DND-41 (cell line): ENCODE results near the gene CLIC5.

Experiments used
- ATAC-seq: fragments of 200-7000 bp; cut with Tn5 transposase; 3 replicates; pipeline ENCODE4 v1.9.1; 2021; ENCODE audit warnings: low read depth; ENCODE audit not compliant: insufficient read depth
- DNase-seq: peaks from one replicate; pipeline ENCODE4 v3.0.0-alpha.2; 2020
- H2AFZ ChIP-seq: 2 replicates; pipeline ENCODE4 v1.6.0; 2012; ENCODE audit warnings: low read depth, low read length
- H3K27ac ChIP-seq: 2 replicates; pipeline ENCODE4 v1.5.1; 2012; ENCODE audit warnings: low read length, inconsistent platforms
- H3K27me3 ChIP-seq: fragments of 200-600 bp; sonication (generic); 2 replicates; pipeline ENCODE4 v1.6.0; 2012; ENCODE audit warnings: low read length, mild to moderate bottlenecking, inconsistent platforms; ENCODE audit not compliant: insufficient read depth, poor library complexity
- H3K36me3 ChIP-seq: 2 replicates; pipeline ENCODE4 v1.5.1; 2012; ENCODE audit warnings: low read length, inconsistent platforms; ENCODE audit not compliant: insufficient read depth
- H3K4me1 ChIP-seq: 2 replicates; pipeline ENCODE4 v1.5.1; 2012; ENCODE audit warnings: mild to moderate bottlenecking, low read length; ENCODE audit not compliant: insufficient read depth
- H3K4me2 ChIP-seq: 2 replicates; pipeline ENCODE4 v1.6.0; 2012; ENCODE audit warnings: mild to moderate bottlenecking, moderate library complexity, low read length, inconsistent platforms; ENCODE audit not compliant: insufficient read depth
- H3K4me3 ChIP-seq, 2 experiments: fragments of 200-600 bp in 1 of 2; shearing (Covaris generic) in 1 of 2; 2 replicates each; pipeline ENCODE4 v1.5.1; 2012 to 2016; ENCODE audit warnings: inconsistent platforms in 2 of 2, low read length in 2 of 2, mild to moderate bottlenecking in 2 of 2, low read depth in 1 of 2, moderate library complexity in 1 of 2
- H3K79me2 ChIP-seq: 2 replicates; pipeline ENCODE4 v1.6.0; 2012; ENCODE audit warnings: low read length, inconsistent platforms; ENCODE audit not compliant: insufficient read depth
- H3K9ac ChIP-seq: 2 replicates; pipeline ENCODE4 v1.6.0; 2012; ENCODE audit warnings: low read depth, mild to moderate bottlenecking, inconsistent platforms, low read length, moderate library complexity
- H3K9me3 ChIP-seq: 2 replicates; pipeline ENCODE4 v1.5.1; 2012; ENCODE audit warnings: low read length, moderate library complexity, mild to moderate bottlenecking, inconsistent platforms; ENCODE audit not compliant: insufficient read depth, severe bottlenecking
- H4K20me1 ChIP-seq: 2 replicates; pipeline ENCODE4 v1.6.0; 2012; ENCODE audit warnings: low read length; ENCODE audit not compliant: insufficient read depth
- CTCF ChIP-seq: IDR thresholded peaks from 2 replicates; pipeline ENCODE4 v1.5.1; 2012; ENCODE audit warnings: borderline replicate concordance, low read length, moderate library complexity, mild to moderate bottlenecking; ENCODE audit not compliant: poor library complexity, severe bottlenecking; ENCODE audit errors: extremely low read depth
- EZH2 ChIP-seq: IDR thresholded peaks from 3 replicates; pipeline ENCODE4 v1.6.1; 2012; ENCODE audit warnings: borderline replicate concordance, low read depth, mild to moderate bottlenecking, moderate library complexity, low read length, inconsistent platforms; ENCODE audit not compliant: severe bottlenecking

CLIC5 gene

GRCh38 chr6:45884336-45884735 is 131.3 kb downstream of the CLIC5 start:
- H3K36me3 ChIP-seq, result no peaks in the 10 kb centered on the region
- peaks cover 3% of the 10 kb centered on the region for H3K27me3 ChIP-seq
- H3K4me1 ChIP-seq, result no peaks in the 10 kb centered on the region
- H3K27ac ChIP-seq, result no peak overlapping the region
- no peaks in the 10 kb centered on the region for H3K79me2 ChIP-seq
- no peaks in the 10 kb centered on the region for H4K20me1 ChIP-seq
- H3K4me3 ChIP-seq, result no peak overlapping the region
- DNase-seq (no peak), ATAC-seq (no peak)
- no peak overlapping the region for H3K9ac ChIP-seq
- H2AFZ ChIP-seq, result no peak overlapping the region
- H3K4me2 ChIP-seq, result no peak overlapping the region
- TF ChIP-seq CTCF, result no peak
- no peak for TF ChIP-seq EZH2
- no peaks in the 10 kb centered on the region for H3K9me3 ChIP-seq

DNA sequence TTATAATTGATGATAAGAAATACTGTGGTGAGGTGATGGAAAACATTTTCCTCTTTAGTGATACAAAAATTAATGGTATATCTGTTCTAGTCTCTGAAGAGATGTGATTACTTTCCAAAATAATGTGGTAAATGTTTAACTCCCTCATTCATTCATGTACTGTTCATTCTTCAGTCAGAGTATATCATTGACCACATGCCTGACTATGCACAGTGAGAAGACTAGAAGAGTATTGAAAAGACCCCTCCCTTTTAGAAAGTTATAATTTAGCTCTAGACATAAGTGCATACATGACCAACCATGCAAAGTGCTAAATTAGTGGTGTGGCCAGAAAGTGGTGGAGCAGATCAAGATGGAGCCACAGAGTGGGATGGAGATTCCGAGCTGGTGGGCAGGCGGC is 133.0 kb downstream of the CLIC5 start:
- TF ChIP-seq CTCF, result no peak
- TF ChIP-seq EZH2, result no peak
- no peak for DNase-seq

DNA sequence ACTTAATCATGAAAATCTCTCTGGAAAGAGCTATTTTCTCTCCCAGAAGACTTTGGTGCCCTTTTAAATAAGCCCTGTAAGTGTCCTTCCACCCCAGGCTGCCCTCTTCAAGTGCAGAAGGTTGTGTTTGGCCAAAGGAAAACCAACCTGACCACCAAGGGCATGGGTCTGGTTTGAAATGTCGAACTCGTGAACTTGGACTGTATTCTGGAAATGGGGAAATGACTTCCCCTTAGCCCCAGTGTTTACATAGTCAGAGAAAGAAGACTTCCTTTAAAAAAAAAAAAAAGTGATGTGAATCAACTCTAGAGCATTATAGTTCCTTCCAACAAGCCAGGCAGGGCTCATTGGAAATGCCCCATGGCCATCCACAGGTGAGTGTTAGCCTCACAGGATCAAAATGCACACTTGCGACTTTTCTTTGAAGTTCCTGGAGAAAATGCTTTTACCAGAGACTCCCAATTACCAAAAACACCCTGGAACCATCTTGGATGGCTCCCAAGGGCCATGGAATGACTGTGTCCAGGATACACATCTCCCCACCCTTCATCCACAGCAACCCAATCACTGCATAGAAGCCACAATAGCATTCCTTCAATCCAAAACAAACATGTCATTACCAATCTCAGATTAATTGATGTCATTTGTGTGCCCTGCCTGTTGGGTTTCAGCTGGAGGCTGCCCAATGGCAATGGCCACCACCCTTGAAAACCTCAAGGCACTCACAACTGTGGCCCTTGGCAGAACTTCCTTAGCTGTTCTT is 133.8 kb downstream of the CLIC5 start:
- no peak overlapping the region for H3K9ac ChIP-seq
- no peak overlapping the region for H2AFZ ChIP-seq
- no peak overlapping the region for H3K27ac ChIP-seq
- no peaks in the 10 kb centered on the region for H3K4me1 ChIP-seq
- H3K79me2 ChIP-seq, result no peaks in the 10 kb centered on the region
- no peaks in the 10 kb centered on the region for H3K9me3 ChIP-seq
- H4K20me1 ChIP-seq, result no peaks in the 10 kb centered on the region
- no peak for TF ChIP-seq EZH2
- no peak for TF ChIP-seq CTCF
- H3K4me2 ChIP-seq, result no peak overlapping the region
- DNase-seq (no peak), ATAC-seq (no peak)
- no peaks in the 10 kb centered on the region for H3K36me3 ChIP-seq
- no peak overlapping the region for H3K4me3 ChIP-seq
- H3K27me3 ChIP-seq, result peaks cover 3% of the 10 kb centered on the region

More for the DNA sequence above, 133.0 kb downstream of the CLIC5 start:
- no peaks in the 10 kb centered on the region for H3K9me3 ChIP-seq
- no peaks in the 10 kb centered on the region for H3K36me3 ChIP-seq
- no peak overlapping the region for H3K4me3 ChIP-seq
- H3K4me2 ChIP-seq, result no peak overlapping the region
- no peak overlapping the region for H3K9ac ChIP-seq
- no peaks in the 10 kb centered on the region for H4K20me1 ChIP-seq
- H3K79me2 ChIP-seq, result no peaks in the 10 kb centered on the region
- H3K27ac ChIP-seq, result no peak overlapping the region
- no peak for ATAC-seq
- no peak overlapping the region for H2AFZ ChIP-seq
- H3K27me3 ChIP-seq, result peaks cover 3% of the 10 kb centered on the region
- H3K4me1 ChIP-seq, result no peaks in the 10 kb centered on the region

DNA sequence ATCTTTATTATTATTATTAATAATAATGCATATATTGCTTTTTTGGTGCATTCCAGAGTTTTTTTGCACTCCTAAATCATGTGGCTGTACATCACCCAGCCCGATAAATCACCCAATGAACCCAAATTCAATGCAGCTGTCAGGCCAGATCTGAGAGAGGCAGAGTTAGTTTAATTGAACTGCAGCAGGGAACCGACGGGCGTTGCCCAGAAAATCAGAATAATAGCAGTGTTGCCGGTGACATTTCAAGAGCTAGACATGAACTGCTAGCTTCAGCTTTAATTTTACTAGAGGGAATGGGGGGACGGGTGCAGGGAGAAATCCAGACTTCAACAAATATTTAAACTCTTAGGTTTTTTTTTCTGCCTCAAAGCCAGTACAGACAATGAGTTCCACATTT is 135.0 kb downstream of the CLIC5 start:
- Histone ChIP-seq H3K4me3 (no peak overlapping the region), H3K4me2 (no peak overlapping the region), H3K79me2 (no peaks in the 10 kb centered on the region), H3K27me3 (peaks cover 3% of the 10 kb centered on the region), H2AFZ (no peak overlapping the region), H3K9me3 (no peaks in the 10 kb centered on the region), H4K20me1 (no peaks in the 10 kb centered on the region), H3K4me1 (no peaks in the 10 kb centered on the region), H3K27ac (no peak overlapping the region), H3K36me3 (no peaks in the 10 kb centered on the region), H3K9ac (no peak overlapping the region)
- no peak for TF ChIP-seq EZH2
- TF ChIP-seq CTCF, result no peak
- DNase-seq (no peak), ATAC-seq (no peak)
